ENCODE measurements around the gene MAGI2. TPM values are rescaled to one million over a fixed set of nuclear protein-coding genes. Genes with fewer than 3 reads are reported as not detected.

MAGI2 gene
- total RNA-seq, 1 experiment from 2014 or later: 14.3 TPM

- Mint-ChIP-seq H3K27me3 (ENCODE audit: low read depth) (no peaks in the 10 kb centered on the region), H3K4me3 (no peak overlapping the region), H3K27ac (no peak overlapping the region; a peak in 2 of 7 replicates), H3K36me3 (ENCODE audit: insufficient read depth in 1 of 3, low read depth in 3 of 3) (no peaks in the 10 kb centered on the region), H3K9me3 (no peaks in the 10 kb centered on the region), H3K4me1 (peaks cover 0 to 4% of the 10 kb centered on the region in 2 experiments; a peak in 1 of 4 replicates)
- Histone ChIP-seq H2AK5ac (ENCODE audit: insufficient read length, low read length) (no peak overlapping the region), H2BK5ac (ENCODE audit: insufficient read length, low read length) (no peak overlapping the region), H3T11ph (ENCODE audit: low read length) (no peak overlapping the region), H3K9ac (ENCODE audit: extremely low read depth, insufficient read length, low read length) (no peak overlapping the region), H3K23me2 (ENCODE audit: insufficient read length, low read depth, low read length, poor library complexity, severe bottlenecking) (no peaks in the 10 kb centered on the region), H3K27me3 (ENCODE audit: insufficient read depth, low read length) (no peaks in the 10 kb centered on the region), H4K8ac (replicated peaks; ENCODE audit: insufficient read length, low read depth, low read length) (no peak overlapping the region), H3K4me2 (ENCODE audit: insufficient read depth, insufficient read length, low read length) (no peak overlapping the region), H3K18ac (ENCODE audit: insufficient read length, low read depth, low read length) (no peak overlapping the region), H3K4ac (ENCODE audit: low read depth, low read length) (no peak overlapping the region), H4K91ac (ENCODE audit: insufficient read length, low read depth, low read length) (no peak overlapping the region), H2AFZ (ENCODE audit: low read length) (no peak overlapping the region), H3K9me3 (ENCODE audit: control insufficient read depth, low read depth, low read length) (no peaks in the 10 kb centered on the region), H2BK12ac (ENCODE audit: insufficient read length, low read depth, low read length) (no peak overlapping the region), H3K27ac (ENCODE audit: insufficient read length, low read depth, low read length) (no peak overlapping the region), H3K79me1 (ENCODE audit: insufficient read depth, low read depth, low read length, poor library complexity, severe bottlenecking) (no peaks in the 10 kb centered on the region), H2BK120ac (ENCODE audit: low read depth, low read length, poor library complexity, severe bottlenecking) (no peak overlapping the region), H3K4me1 (ENCODE audit: insufficient read depth, low read length) (no peaks in the 10 kb centered on the region), H3K56ac (ENCODE audit: insufficient read length, low read depth, low read length) (no peak overlapping the region), H2BK20ac (ENCODE audit: low read depth, low read length, poor library complexity, severe bottlenecking) (no peak overlapping the region), H3K79me2 (ENCODE audit: insufficient read depth, low read length) (no peaks in the 10 kb centered on the region), H4K20me1 (ENCODE audit: control insufficient read depth, insufficient read depth, insufficient read length) (no peaks in the 10 kb centered on the region), H4K5ac (ENCODE audit: insufficient read length, low read depth, low read length) (no peak overlapping the region), H3K14ac (ENCODE audit: insufficient read depth, low read length) (no peak overlapping the region), H2BK15ac (ENCODE audit: low read depth, low read length) (no peak overlapping the region), H3K23ac (ENCODE audit: insufficient read length, low read depth, low read length) (no peak overlapping the region)
- no peak for DNase-seq
- TF ChIP-seq CTCF (conservative IDR thresholded peaks at IDR 0.05): no peak
- no CpG with 5 or more reads among the region's 5 CpGs for WGBS (ENCODE audit: extremely low coverage, insufficient read length, low lambda C conversion rate)
Measured at GRCh38 chr7:78473571-78474301, 979.7 kb downstream of the MAGI2 start.
